ENCODE measurements around the gene UBE2E2.

Gene UBE2E2

GRCh38 chr3:23182996-23183513, 20.1 kb upstream of the UBE2E2 start:
- no peak for TF ChIP-seq MYC (IDR thresholded peaks at IDR 0.05; ENCODE audit: low read depth, low read length)
- no peak for DNase-seq (ENCODE audit: low read depth)
- H3K4me3 ChIP-seq (ENCODE audit: low read depth, low read length): no peak overlapping the region

- no peak overlapping the region for H3K4me3 ChIP-seq (ENCODE audit: low read depth, low read length)
- DNase-seq (ENCODE audit: low read depth): peak; percentile 37
- TF ChIP-seq CTCF (IDR thresholded peaks at IDR 0.05; ENCODE audit: low read depth, low read length) (peak; percentile 37), POLR2A (IDR thresholded peaks at IDR 0.05; ENCODE audit: extremely low read depth, insufficient read length) (no peak)
Measured at GRCh38 chr3:23183731-23184130, 19.4 kb upstream of the UBE2E2 start.

GRCh38 chr3:23185861-23186260, 17.3 kb upstream of the UBE2E2 start:
- TF ChIP-seq CTCF (IDR thresholded peaks at IDR 0.05; ENCODE audit: low read depth, low read length): no peak
- no peak for TF ChIP-seq MAX (IDR thresholded peaks at IDR 0.05; ENCODE audit: low read depth, low read length)
- TF ChIP-seq MYC (IDR thresholded peaks at IDR 0.05; ENCODE audit: low read depth, low read length): no peak
- TF ChIP-seq POLR2A (IDR thresholded peaks at IDR 0.05; ENCODE audit: extremely low read depth, insufficient read length): no peak
- H3K4me3 ChIP-seq (ENCODE audit: low read depth, low read length): no peak overlapping the region
- DNase-seq (ENCODE audit: low read depth): no peak

GRCh38 chr3:23189187-23189586, 13.9 kb upstream of the UBE2E2 start:
- H3K4me3 ChIP-seq (ENCODE audit: low read depth, low read length): no peak overlapping the region
- TF ChIP-seq POLR2A (IDR thresholded peaks at IDR 0.05; ENCODE audit: extremely low read depth, insufficient read length) (no peak), MYC (IDR thresholded peaks at IDR 0.05; ENCODE audit: low read depth, low read length) (no peak), CTCF (IDR thresholded peaks at IDR 0.05; ENCODE audit: low read depth, low read length) (no peak), MAX (IDR thresholded peaks at IDR 0.05; ENCODE audit: low read depth, low read length) (no peak)
- DNase-seq (ENCODE audit: low read depth): no peak

GRCh38 chr3:23192816-23193215, 10.3 kb upstream of the UBE2E2 start:
- TF ChIP-seq CTCF (IDR thresholded peaks at IDR 0.05; ENCODE audit: low read depth, low read length): no peak
- TF ChIP-seq MAX (IDR thresholded peaks at IDR 0.05; ENCODE audit: low read depth, low read length): no peak
- TF ChIP-seq POLR2A (IDR thresholded peaks at IDR 0.05; ENCODE audit: extremely low read depth, insufficient read length): no peak
- no peak for TF ChIP-seq MYC (IDR thresholded peaks at IDR 0.05; ENCODE audit: low read depth, low read length)
- DNase-seq (ENCODE audit: low read depth): no peak
- H3K4me3 ChIP-seq (ENCODE audit: low read depth, low read length): no peak overlapping the region

- no peak for DNase-seq (ENCODE audit: low read depth)
- no peak for TF ChIP-seq POLR2A (IDR thresholded peaks at IDR 0.05; ENCODE audit: extremely low read depth, insufficient read length)
- no peak overlapping the region for H3K4me3 ChIP-seq (ENCODE audit: low read depth, low read length)
Measured at GRCh38 chr3:23193831-23194230, 9.3 kb upstream of the UBE2E2 start.

- DNase-seq (ENCODE audit: low read depth): no peak
- TF ChIP-seq MAX (IDR thresholded peaks at IDR 0.05; ENCODE audit: low read depth, low read length) (no peak), MYC (IDR thresholded peaks at IDR 0.05; ENCODE audit: low read depth, low read length) (no peak), POLR2A (IDR thresholded peaks at IDR 0.05; ENCODE audit: extremely low read depth, insufficient read length) (no peak), CTCF (IDR thresholded peaks at IDR 0.05; ENCODE audit: low read depth, low read length) (no peak)
- H3K4me3 ChIP-seq (ENCODE audit: low read depth, low read length): no peak overlapping the region
Measured at GRCh38 chr3:23198801-23199200, 4.3 kb upstream of the UBE2E2 start.
